ENCODE results near the gene ZNF467.

ZNF467 gene

DNA sequence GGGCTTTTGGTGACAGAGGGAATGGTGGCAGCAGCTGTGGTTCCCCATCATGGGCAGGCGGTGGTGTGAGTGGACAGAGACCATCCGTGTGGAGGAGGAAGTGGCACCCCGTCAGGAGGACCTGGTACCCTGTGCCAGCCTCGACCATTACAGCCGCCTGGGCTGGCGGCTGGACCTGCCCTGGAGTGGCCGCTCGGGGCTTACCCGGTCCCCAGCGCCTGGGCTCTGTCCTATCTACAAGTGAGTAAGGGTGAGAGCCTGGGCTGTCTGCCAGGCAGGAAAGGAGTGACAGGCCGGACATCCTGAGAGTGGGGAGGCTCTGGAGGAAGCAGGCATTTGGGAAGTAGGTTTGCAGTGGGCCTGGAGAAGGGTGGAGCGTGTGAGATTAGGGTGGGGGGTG is 2.9 kb upstream of the ZNF467 start:
- no peak for TF ChIP-seq GATA3 (IDR thresholded peaks at IDR 0.05; ENCODE audit: low read depth, low read length)
- no peak for TF ChIP-seq GATA2 (IDR thresholded peaks at IDR 0.05; ENCODE audit: low read depth, low read length)

DNA sequence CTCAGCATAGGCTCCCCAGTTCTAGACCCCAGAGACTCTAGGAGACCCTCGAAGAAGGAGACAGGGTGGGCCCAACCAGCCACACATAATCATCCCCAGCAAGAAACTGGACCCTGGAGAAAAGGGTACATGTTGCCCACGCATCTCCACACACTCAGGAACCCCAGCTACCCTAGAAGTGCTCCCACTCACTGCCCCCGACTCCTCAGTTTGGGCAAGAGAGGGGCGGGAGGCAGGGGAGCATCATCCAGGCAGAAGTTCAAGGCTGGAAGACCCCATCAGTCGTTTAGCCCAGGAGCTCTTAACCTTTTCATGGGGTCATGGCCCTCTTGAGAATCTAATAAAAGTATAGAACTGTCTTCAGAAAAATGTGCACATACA is 1.8 kb upstream of the ZNF467 start:
- no peak for TF ChIP-seq GATA3 (IDR thresholded peaks at IDR 0.05; ENCODE audit: low read depth, low read length)
- no peak for TF ChIP-seq GATA2 (IDR thresholded peaks at IDR 0.05; ENCODE audit: low read depth, low read length)

DNA sequence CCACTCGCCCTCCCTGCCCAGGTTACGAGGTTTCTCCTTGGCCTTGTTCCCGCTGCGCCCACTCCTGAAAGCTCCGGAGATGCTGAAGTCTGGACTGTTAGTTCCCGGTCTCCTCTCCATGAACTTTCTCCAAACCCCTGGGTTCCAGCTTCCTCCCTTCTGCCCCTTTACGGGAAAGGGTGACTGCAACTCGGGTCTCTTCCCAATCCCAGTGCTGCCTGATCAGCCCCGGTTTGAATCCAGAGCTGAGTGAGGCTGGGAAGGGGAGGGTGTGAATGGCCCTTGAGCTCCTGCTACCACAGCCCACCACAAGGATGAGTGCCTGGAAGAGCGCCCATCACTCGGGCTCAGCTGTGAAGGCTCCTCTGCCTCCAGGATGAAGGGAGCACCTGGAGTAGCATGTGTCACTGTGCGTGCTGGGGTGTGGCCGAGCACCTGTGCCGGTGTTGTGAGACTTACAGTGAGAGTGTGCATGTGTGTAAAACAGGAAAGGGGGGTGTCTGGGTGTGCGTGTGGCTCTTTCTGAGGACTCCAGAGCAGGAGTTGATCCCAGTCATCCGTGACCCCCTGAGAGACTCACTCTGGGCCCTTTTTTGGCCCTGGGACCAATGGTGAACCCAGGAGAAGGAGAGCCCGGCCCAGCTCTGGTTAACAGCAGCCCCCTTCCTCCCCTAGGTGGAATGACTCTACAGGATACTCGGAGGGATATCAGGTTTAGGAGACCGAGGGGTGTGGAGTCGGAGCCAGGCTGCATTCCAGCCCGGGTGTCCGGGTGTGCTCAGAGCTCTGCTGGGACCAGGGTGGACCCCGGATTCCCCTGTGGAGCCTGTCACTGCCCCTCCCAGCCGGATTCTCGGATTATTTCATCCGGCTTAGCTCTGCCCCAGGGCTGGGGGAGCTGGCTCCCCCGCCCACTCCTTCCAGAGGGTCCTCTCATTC is 1.1 kb upstream of the ZNF467 start:
- TF ChIP-seq GATA3 (IDR thresholded peaks at IDR 0.05; ENCODE audit: low read depth, low read length): no peak
- TF ChIP-seq GATA2 (IDR thresholded peaks at IDR 0.05; ENCODE audit: low read depth, low read length): no peak

DNA sequence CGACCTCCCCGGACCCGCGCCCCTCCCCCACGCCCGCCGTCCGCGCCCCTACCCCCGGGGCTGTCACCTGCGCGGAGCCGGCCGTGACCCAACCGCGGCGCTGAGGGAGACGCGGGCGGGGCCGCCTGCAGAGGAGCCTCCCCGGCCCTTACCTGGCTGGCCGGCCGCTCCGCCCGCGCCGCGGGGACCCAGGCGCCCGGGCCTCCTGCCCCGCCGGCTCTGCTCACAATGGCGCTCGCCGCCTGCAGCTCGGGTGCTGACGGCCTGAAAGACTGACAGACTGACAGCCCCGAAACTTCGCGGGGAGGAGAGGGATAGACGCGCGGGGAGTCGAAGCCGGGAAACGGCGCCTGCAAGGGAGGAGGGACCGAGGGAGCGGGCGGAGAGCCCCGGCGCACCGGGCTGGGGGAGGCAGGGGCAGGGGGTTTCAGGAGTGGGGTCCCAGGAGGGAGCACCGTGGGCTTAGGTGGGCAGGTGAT is 393 bp downstream of the ZNF467 start:
- no peak for TF ChIP-seq GATA2 (IDR thresholded peaks at IDR 0.05; ENCODE audit: low read depth, low read length)
- no peak for TF ChIP-seq GATA3 (IDR thresholded peaks at IDR 0.05; ENCODE audit: low read depth, low read length)

DNA sequence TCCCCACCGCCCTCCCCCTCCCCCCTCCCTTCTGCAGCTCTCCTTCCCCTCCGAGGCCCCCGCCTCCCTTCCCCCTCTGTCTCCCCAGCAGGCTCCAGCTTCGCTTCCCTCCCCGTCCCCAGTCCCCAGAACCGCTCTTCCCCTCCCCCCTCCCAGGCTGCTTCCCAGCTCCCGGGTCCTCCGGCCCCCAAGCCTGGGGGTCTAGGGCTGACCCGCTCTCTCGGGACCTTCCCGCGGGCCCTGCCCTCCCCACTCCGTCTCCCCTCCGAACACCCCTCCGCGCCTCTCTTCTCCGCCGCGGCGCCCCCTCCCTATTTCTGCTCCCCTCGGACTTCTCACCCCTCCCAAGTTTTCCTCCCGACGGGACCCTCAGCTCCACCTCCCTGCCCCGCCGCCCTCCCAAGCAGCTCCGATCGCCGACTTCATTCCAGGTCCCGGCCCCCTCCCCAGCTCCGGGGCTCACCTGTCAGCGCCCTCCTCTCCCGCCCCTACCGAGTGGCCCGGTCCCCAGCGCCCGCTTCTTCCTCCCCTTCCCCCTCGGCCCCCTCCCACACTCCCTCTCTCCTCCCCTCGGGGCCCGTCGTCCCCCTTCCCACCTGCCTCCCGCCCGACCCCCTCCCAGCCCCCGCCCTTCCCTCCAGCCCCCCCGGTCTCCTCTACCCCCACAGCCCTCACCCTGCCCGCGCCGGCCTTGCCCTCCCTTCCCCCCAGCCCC is 990 bp downstream of the ZNF467 start:
- TF ChIP-seq GATA2 (IDR thresholded peaks at IDR 0.05; ENCODE audit: low read depth, low read length) (no peak), GATA3 (IDR thresholded peaks at IDR 0.05; ENCODE audit: low read depth, low read length) (no peak)

DNA sequence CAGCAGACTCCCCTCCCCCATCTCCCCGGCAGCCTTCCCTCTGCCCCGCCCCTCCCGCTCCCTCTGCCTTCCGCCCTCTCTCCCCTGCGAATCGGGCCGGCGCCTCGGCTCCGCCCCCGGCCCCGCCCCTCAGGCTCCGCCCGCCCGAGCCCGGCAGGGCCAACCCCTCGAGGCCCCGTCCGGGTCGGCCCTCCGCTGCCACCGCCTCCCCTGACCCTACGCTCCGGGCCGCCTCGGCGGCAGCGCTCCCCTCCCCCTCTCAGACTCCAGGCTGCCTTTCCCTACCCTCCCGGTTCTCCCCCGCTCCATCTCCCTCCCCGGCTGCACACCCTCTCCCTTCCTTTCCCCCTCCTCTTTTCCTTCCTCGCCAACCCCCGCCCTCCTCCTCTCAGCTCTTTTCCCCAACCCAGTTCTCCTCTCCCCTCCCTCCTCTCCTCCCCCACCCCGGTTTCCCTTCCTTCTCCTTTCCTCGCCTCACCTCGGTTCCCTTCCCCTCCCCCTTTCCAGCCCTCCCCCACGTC is 1.6 kb downstream of the ZNF467 start:
- TF ChIP-seq GATA3 (IDR thresholded peaks at IDR 0.05; ENCODE audit: low read depth, low read length) (no peak), GATA2 (IDR thresholded peaks at IDR 0.05; ENCODE audit: low read depth, low read length) (no peak)

DNA sequence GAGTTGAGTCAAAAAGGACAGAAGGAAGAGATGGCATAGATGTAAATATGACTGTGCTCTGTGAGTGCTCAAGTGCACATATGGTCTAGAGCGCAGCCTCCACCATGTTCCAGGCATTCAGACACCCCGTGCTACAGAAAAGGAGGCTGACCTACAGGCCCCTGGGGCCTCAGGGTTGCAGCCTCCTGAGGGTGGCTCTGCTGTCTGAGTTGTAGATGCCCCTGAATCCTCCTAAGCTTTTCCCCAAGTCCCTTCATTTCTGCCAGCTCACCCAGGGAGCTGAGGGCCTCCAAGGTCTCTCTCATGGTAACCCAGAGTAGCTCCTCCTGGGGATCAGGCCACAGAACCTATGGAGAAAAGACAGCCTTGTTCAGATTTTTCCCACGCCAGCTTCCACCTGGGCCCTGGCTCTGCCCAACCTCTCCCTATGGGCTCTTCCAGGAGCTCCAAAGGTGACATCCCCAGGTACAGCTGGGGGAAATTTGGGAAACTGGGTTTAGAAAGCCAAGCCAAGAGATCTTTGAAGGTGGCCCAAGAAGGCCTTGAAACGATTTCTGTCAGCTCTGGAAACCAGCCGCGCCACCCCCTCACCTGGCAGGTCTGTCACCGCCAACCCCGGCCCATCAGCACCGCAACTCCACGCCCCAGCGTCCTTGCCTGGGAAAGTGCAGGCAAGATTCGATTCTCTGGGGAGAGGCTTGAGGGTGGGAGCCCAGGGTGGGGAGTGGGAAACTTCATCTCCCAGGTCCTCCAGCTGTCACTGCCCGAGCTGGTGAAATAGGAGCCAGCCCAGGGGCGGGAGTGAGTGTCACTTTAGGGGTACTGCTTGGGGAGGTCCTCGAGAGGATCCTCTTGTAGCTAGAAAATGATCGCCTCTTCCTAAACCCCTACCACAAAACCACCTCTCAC is 2.4 kb downstream of the ZNF467 start:
- no peak for TF ChIP-seq GATA3 (IDR thresholded peaks at IDR 0.05; ENCODE audit: low read depth, low read length)
- no peak for TF ChIP-seq GATA2 (IDR thresholded peaks at IDR 0.05; ENCODE audit: low read depth, low read length)

DNA sequence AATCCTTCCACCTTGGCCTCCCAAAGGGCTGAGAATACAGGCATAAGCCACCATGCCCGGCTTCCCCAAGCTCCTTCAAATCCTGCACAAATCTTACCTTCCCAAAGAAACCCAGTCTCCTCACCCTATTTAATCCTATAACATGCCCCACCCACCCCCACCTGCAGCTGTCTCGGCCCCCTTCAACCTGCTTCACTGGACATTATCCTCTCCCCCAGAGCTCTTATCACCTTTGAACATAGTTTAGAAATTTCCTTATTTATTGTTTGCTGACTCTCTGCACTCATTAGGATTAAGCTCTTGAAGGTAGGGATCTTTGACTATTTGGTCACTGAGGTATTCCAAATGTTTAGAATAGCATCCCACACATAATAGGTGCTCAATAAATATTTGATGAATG is 3.5 kb downstream of the ZNF467 start:
- TF ChIP-seq GATA2 (IDR thresholded peaks at IDR 0.05; ENCODE audit: low read depth, low read length): no peak
- TF ChIP-seq GATA3 (IDR thresholded peaks at IDR 0.05; ENCODE audit: low read depth, low read length): no peak

DNA sequence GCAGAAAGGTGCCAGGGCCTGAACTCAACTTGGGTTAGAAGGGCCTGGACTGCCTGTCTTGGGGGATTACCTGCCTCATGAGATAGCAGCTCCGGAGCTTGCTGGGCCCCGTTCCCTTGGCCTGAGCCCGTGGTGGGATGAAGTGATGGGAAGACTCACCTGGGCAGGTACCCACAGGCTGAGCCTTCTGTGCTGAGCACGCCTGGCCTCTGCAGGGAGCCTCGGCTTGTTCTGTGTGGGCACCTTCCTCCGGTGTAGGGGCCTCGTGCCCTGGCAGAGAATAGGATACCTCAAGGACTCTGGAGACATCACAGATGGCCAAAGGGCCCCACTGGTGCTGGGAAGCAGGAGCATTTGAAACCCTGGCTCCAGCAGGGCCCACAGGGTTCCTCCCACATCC is 4.5 kb downstream of the ZNF467 start:
- no peak for TF ChIP-seq GATA3 (IDR thresholded peaks at IDR 0.05; ENCODE audit: low read depth, low read length)
- no peak for TF ChIP-seq GATA2 (IDR thresholded peaks at IDR 0.05; ENCODE audit: low read depth, low read length)

DNA sequence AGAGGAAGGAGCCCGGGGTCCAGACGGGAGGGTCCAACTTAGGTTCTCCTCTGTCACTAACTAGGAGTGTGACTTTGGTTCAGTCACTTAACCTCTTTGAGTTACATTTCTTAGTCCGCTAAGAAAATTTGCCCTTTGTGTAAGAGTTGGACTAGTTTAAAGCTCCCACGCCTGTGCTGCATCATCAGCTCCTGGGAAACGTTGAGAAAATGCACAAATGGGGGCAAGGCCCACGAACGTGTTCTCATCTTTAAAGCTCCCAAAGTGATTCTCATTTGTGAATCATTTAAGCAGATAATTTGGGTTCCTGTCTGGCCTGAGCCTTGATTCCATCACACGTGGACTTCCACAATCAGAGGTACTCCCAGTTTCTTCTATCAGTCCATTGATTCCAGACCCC is 6.3 kb downstream of the ZNF467 start:
- TF ChIP-seq GATA2 (IDR thresholded peaks at IDR 0.05; ENCODE audit: low read depth, low read length) (no peak), GATA3 (IDR thresholded peaks at IDR 0.05; ENCODE audit: low read depth, low read length) (no peak)

DNA sequence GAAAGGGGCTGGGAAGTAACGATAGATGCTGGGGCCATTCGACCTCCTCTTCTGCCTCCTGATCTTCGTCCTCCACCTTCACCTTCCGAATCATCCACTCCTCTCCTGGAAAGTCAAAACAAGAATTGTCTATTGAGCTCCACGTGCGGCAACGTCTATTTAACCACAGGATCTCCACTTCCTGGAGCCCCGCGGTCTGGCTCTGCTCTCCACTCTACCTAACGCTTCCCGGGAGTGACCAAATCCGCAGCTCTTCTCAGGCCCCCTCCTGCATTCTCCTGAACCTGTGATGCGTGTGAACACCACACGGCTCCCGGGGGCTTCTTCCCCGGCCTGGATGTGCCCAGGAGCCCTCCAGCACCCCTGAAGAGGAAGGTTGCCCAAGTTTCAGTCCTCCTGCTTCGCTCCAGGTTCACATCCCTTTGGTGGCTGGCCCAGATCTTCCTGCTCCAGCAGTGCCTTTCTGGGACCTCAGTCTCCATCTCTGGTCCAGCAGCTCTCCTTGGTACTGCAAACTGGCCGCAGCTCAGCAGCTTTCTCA is 7.2 kb downstream of the ZNF467 start:
- TF ChIP-seq GATA3 (IDR thresholded peaks at IDR 0.05; ENCODE audit: low read depth, low read length) (no peak), GATA2 (IDR thresholded peaks at IDR 0.05; ENCODE audit: low read depth, low read length) (no peak)

DNA sequence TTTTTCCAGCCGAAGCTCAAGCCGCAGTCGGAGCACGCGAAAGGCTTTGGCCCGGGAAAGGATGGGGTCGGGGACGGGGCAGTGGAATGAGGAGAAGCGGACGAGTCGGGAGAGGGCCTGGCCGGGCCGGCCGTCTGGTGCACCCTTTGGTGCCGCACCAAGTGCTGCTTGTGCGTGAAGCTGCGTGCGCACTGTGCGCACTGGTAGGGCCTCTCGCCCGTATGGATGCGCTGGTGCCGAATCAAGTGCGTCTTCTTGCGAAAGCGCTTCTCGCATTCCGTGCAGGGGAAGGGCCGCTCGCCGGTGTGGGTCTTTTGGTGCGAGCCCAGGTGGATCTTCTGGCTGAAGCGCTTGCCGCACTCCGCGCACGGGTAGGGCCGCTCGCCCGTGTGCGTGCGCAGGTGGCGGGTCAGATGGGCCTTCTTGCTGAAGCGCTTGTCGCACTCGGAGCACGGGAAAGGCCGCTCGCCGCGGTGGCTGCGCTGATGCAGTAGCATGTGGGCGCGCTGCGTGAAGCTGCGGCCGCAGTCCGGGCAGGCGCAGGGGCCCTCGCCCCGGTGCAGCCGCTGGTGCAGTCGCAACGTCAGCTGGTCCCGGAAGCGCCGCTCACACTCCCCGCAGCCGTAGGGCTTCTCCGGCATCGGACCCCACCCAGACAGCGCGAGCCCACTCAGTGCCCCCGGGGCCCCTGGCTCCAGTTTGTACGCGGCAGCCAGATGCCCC is 7.8 kb downstream of the ZNF467 start:
- no peak for TF ChIP-seq GATA2 (IDR thresholded peaks at IDR 0.05; ENCODE audit: low read depth, low read length)
- TF ChIP-seq GATA3 (IDR thresholded peaks at IDR 0.05; ENCODE audit: low read depth, low read length): no peak
